Fibroblast of lung (primary cell): ENCODE measurements around the gene TARBP1. TPM values are rescaled to one million over a fixed set of nuclear protein-coding genes. Genes with fewer than 3 reads are reported as not detected.
"Not testable (repeated sequence)": the region's sequence is repeated elsewhere in the genome, so short reads cannot be mapped to it uniquely, and the experiment has no call there.

ENCODE experiments used
- DNase-seq, 2 donors: peaks; one replicate each; pipeline versions ENCODE4 v3.0.0 to v3.0.0-alpha.2; 2010; ENCODE audit warnings: low read depth in 2 of 2
- H2AFZ ChIP-seq: 2 replicates; pipeline ENCODE4 v1.5.1; 2012; ENCODE audit warnings: low read length, control low read depth, inconsistent platforms
- H3K27ac ChIP-seq: 2 replicates; pipeline ENCODE4 v1.5.1; 2011; ENCODE audit warnings: low read length, control low read depth; ENCODE audit not compliant: insufficient read depth
- H3K27me3 ChIP-seq: 2 replicates; pipeline ENCODE4 v1.5.1; 2011; ENCODE audit warnings: mild to moderate bottlenecking, low read length; ENCODE audit not compliant: control insufficient read depth, insufficient read depth
- H3K36me3 ChIP-seq: 2 replicates; pipeline ENCODE4 v1.5.1; 2011; ENCODE audit warnings: low read length; ENCODE audit not compliant: control insufficient read depth, insufficient read depth
- H3K4me1 ChIP-seq: 2 replicates; pipeline ENCODE4 v1.5.1; 2011; ENCODE audit warnings: low read length; ENCODE audit not compliant: control insufficient read depth, insufficient read depth; ENCODE audit errors: extremely low read depth
- H3K4me2 ChIP-seq: 2 replicates; pipeline ENCODE4 v1.5.1; 2011; ENCODE audit warnings: low read length, control low read depth; ENCODE audit not compliant: insufficient read depth; ENCODE audit errors: extremely low read depth
- H3K4me3 ChIP-seq, 4 experiments: fragments of 200-600 bp in 1 of 4; sonication (generic) in 1 of 4; replicated peaks in 1 of 4; 2 replicates each; pipeline ENCODE4 v1.5.1; 2011 to 2016; ENCODE audit warnings: low read length in 4 of 4, low read depth in 3 of 4, mild to moderate bottlenecking in 3 of 4, control low read depth in 2 of 4, inconsistent platforms in 1 of 4, mixed read lengths in 1 of 4; ENCODE audit not compliant: insufficient read depth in 1 of 4; ENCODE audit errors: control extremely low read depth in 1 of 4
- H3K79me2 ChIP-seq: 2 replicates; pipeline ENCODE4 v1.5.1; 2012; ENCODE audit warnings: mild to moderate bottlenecking, low read length, inconsistent platforms; ENCODE audit not compliant: control insufficient read depth, insufficient read depth
- H3K9ac ChIP-seq: 2 replicates; pipeline ENCODE4 v1.5.1; 2011; ENCODE audit warnings: mild to moderate bottlenecking, low read length, control low read depth; ENCODE audit not compliant: insufficient read depth
- H3K9me3 ChIP-seq: 2 replicates; pipeline ENCODE4 v1.5.1; 2012; ENCODE audit warnings: low read depth, low read length; ENCODE audit not compliant: control insufficient read depth, insufficient read depth
- H4K20me1 ChIP-seq: 2 replicates; pipeline ENCODE4 v1.5.1; 2011; ENCODE audit warnings: low read length; ENCODE audit not compliant: control insufficient read depth, insufficient read depth; ENCODE audit errors: extremely low read depth
- CTCF ChIP-seq, 2 donors: IDR thresholded peaks in 1 of 2; conservative IDR thresholded peaks in 1 of 2; 1 replicate in 1 of 2; 2 replicates in 1 of 2; pipeline ENCODE4 v1.5.1; 2011 to 2012; ENCODE audit warnings: low read length in 2 of 2, control low read depth in 1 of 2, inconsistent platforms in 1 of 2, low read depth in 1 of 2, mild to moderate bottlenecking in 1 of 2
- EZH2 ChIP-seq: IDR thresholded peaks from 2 replicates; pipeline ENCODE4 v1.5.1; 2012; ENCODE audit warnings: low read length, control low read depth, mild to moderate bottlenecking; ENCODE audit errors: missing control alignments
- polyA plus RNA-seq, 2 donors: library from polyadenylated mRNA; depleted of rRNA in 1 of 2; stranded (reverse) in 1 of 2; unstranded in 1 of 2; fragments of >200 nt; gene quantifications; 2 replicates each; pipeline ENCODE4 v1.2.1, GENCODE V29; 2011 to 2012; ENCODE audit warnings: missing spikeins in 1 of 2
- total RNA-seq: library from RNA; depleted of rRNA; stranded (reverse); fragments of >200 nt; gene quantifications from 2 replicates; pipeline ENCODE4 v1.2.1, GENCODE V29; 2014

TARBP1 gene
- total and polyA plus RNA-seq, 2 donors (not counting 1 experiment from before 2014, with no cell fraction given) = 11.6 to 20.6 TPM

GRCh38 chr1:234388094-234388493, 90.9 kb downstream of the TARBP1 start:
- H3K79me2 ChIP-seq = no peaks in the 10 kb centered on the region
- no peak for DNase-seq
- no peak overlapping the region for H3K4me3 ChIP-seq
- TF ChIP-seq EZH2 (no peak), CTCF (conservative IDR thresholded peaks at IDR 0.05 in 1 of 2, IDR thresholded peaks at IDR 0.05 in 1 of 2; ENCODE audit: low read depth in 1 of 2, low read length in 2 of 2) (no peak)
- no peaks in the 10 kb centered on the region for H3K27me3 ChIP-seq
- H3K36me3 ChIP-seq = no peaks in the 10 kb centered on the region
- H3K4me2 ChIP-seq = no peak overlapping the region
- no peak overlapping the region for H3K27ac ChIP-seq
- no peaks in the 10 kb centered on the region for H4K20me1 ChIP-seq
- H2AFZ ChIP-seq = no peak overlapping the region
- no peaks in the 10 kb centered on the region for H3K9me3 ChIP-seq
- no peak overlapping the region for H3K9ac ChIP-seq
- no peaks in the 10 kb centered on the region for H3K4me1 ChIP-seq

GRCh38 chr1:234386122-234386521, 92.9 kb downstream of the TARBP1 start:
- no peak overlapping the region for H3K27ac ChIP-seq
- H3K4me2 ChIP-seq = no peak overlapping the region
- no peaks in the 10 kb centered on the region for H3K4me1 ChIP-seq
- no peaks in the 10 kb centered on the region for H3K9me3 ChIP-seq
- TF ChIP-seq CTCF (conservative IDR thresholded peaks at IDR 0.05 in 1 of 2, IDR thresholded peaks at IDR 0.05 in 1 of 2; ENCODE audit: low read depth in 1 of 2, low read length in 2 of 2) (no peak), EZH2 (no peak)
- H4K20me1 ChIP-seq = no peaks in the 10 kb centered on the region
- no peak overlapping the region for H3K4me3 ChIP-seq
- H3K79me2 ChIP-seq = no peaks in the 10 kb centered on the region
- no peaks in the 10 kb centered on the region for H3K36me3 ChIP-seq
- no peaks in the 10 kb centered on the region for H3K27me3 ChIP-seq
- H3K9ac ChIP-seq = no peak overlapping the region
- no peak overlapping the region for H2AFZ ChIP-seq
- no peak for DNase-seq

GRCh38 chr1:234381699-234382555, 97.1 kb downstream of the TARBP1 start:
- Histone ChIP-seq H3K4me1 (no peaks in the 10 kb centered on the region), H3K27ac (no peak overlapping the region), H3K36me3 (peaks cover 4% of the 10 kb centered on the region), H4K20me1 (no peaks in the 10 kb centered on the region), H3K79me2 (no peaks in the 10 kb centered on the region), H3K9ac (no peak overlapping the region), H3K4me2 (no peak overlapping the region), H3K27me3 (no peaks in the 10 kb centered on the region), H3K4me3 (no peak overlapping the region), H2AFZ (no peak overlapping the region), H3K9me3 (no peaks in the 10 kb centered on the region)
- DNase-seq = no peak
- TF ChIP-seq CTCF (conservative IDR thresholded peaks at IDR 0.05 in 1 of 2, IDR thresholded peaks at IDR 0.05 in 1 of 2; ENCODE audit: low read depth in 1 of 2, low read length in 2 of 2) (no peak), EZH2 (no peak)

GRCh38 chr1:234379591-234380109, 99.3 kb downstream of the TARBP1 start:
- H3K36me3 ChIP-seq, DNase-seq, H4K20me1 ChIP-seq: not testable (repeated sequence)

More at GRCh38 chr1:234379591-234380109, 99.3 kb downstream of the TARBP1 start:
- H3K27ac ChIP-seq, H3K27me3 ChIP-seq, H2AFZ ChIP-seq, H3K4me3 ChIP-seq, H3K4me1 ChIP-seq, H3K9ac ChIP-seq, H3K4me2 ChIP-seq, H3K9me3 ChIP-seq, H3K79me2 ChIP-seq: not testable (repeated sequence)
